ENCODE results near the gene ALKAL2.

DNA sequence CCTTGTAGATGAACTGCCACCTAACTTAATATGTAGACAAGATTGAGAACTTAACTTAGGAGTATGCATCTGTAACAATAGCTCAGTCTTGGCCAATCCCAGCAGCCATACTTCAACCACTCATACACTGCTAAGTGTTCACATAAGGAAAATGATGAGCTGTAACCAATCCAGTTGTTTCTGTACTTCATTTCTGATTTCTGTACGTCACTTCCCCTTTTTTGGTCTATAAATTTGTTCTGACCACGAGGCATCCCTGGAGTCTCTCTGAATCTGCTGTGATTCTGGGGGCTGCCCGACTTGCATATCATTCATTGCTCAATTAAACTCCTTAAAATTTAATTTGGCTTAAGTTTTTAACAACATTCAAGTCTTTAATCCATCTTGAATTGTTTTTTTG, 30.5 kb downstream of the ALKAL2 start:
- TF ChIP-seq, protein P1, sequence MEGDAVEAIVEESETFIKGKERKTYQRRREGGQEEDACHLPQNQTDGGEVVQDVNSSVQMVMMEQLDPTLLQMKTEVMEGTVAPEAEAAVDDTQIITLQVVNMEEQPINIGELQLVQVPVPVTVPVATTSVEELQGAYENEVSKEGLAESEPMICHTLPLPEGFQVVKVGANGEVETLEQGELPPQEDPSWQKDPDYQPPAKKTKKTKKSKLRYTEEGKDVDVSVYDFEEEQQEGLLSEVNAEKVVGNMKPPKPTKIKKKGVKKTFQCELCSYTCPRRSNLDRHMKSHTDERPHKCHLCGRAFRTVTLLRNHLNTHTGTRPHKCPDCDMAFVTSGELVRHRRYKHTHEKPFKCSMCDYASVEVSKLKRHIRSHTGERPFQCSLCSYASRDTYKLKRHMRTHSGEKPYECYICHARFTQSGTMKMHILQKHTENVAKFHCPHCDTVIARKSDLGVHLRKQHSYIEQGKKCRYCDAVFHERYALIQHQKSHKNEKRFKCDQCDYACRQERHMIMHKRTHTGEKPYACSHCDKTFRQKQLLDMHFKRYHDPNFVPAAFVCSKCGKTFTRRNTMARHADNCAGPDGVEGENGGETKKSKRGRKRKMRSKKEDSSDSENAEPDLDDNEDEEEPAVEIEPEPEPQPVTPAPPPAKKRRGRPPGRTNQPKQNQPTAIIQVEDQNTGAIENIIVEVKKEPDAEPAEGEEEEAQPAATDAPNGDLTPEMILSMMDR (IDR thresholded peaks at IDR 0.05; ENCODE audit: insufficient read depth, low read depth, low read length) = no peak
- no peak for TF ChIP-seq EZH2 (IDR thresholded peaks at IDR 0.05; ENCODE audit: insufficient read depth, low read length)

Data from astrocyte (in vitro differentiated cells and primary cell).